Panc1 (cell line): Measurements from ENCODE around the gene CHCHD6.

Source experiments
- POLR2AphosphoS5 ChIP-seq: IDR thresholded peaks from 2 replicates; pipeline ENCODE4 v1.6.1; 2012; ENCODE audit warnings: mild to moderate bottlenecking, low read depth, low read length, moderate library complexity
- SIN3A ChIP-seq: IDR thresholded peaks from 2 replicates; pipeline ENCODE4 v1.6.1; 2012; ENCODE audit warnings: low read depth, mild to moderate bottlenecking, low read length, moderate library complexity, borderline replicate concordance; ENCODE audit not compliant: insufficient read depth
- TCF7L2 ChIP-seq: IDR thresholded peaks from 2 replicates; pipeline ENCODE4 v1.6.1; 2011; ENCODE audit warnings: mild to moderate bottlenecking, low read depth, low read length, inconsistent platforms
- TF ChIP-seq, protein P1 (sequence below): fragments of 450-650 bp; IDR thresholded peaks from 2 replicates; pipeline ENCODE4 v1.5.1; 2017; ENCODE audit warnings: mild to moderate bottlenecking
- TF ChIP-seq, protein P2 (sequence below), 2 experiments: IDR thresholded peaks; 2 replicates each; pipeline ENCODE4 v1.6.1; 2011 to 2012; ENCODE audit warnings: low read depth in 2 of 2, control low read depth in 1 of 2, low read length in 1 of 2, mild to moderate bottlenecking in 1 of 2, moderate library complexity in 1 of 2; ENCODE audit not compliant: insufficient read depth in 1 of 2

DNA sequence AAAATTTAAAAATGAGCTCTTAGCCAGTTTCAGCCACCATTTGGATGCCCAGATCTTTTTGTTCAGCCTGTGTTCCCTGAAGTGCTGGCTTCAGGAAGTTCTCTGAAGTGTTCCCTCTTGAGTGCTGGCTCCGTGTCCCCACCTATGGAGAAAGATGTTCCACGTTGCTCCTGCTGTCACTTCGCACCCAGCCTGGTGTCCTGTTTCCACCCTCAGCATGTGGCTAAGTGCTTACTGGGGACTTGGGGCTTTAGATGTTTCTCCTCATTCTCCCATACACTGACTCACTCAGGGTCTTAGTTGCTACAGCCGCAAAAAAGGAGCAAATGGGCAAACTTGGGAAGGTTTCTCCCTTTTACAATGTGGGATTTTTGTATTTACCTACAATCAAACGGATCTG, 16.6 kb downstream of the CHCHD6 start:
- TF ChIP-seq POLR2AphosphoS5 (no peak), SIN3A (no peak), TCF7L2 (no peak)
- TF ChIP-seq, protein P1, sequence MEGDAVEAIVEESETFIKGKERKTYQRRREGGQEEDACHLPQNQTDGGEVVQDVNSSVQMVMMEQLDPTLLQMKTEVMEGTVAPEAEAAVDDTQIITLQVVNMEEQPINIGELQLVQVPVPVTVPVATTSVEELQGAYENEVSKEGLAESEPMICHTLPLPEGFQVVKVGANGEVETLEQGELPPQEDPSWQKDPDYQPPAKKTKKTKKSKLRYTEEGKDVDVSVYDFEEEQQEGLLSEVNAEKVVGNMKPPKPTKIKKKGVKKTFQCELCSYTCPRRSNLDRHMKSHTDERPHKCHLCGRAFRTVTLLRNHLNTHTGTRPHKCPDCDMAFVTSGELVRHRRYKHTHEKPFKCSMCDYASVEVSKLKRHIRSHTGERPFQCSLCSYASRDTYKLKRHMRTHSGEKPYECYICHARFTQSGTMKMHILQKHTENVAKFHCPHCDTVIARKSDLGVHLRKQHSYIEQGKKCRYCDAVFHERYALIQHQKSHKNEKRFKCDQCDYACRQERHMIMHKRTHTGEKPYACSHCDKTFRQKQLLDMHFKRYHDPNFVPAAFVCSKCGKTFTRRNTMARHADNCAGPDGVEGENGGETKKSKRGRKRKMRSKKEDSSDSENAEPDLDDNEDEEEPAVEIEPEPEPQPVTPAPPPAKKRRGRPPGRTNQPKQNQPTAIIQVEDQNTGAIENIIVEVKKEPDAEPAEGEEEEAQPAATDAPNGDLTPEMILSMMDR, result no peak
- TF ChIP-seq, protein P2, sequence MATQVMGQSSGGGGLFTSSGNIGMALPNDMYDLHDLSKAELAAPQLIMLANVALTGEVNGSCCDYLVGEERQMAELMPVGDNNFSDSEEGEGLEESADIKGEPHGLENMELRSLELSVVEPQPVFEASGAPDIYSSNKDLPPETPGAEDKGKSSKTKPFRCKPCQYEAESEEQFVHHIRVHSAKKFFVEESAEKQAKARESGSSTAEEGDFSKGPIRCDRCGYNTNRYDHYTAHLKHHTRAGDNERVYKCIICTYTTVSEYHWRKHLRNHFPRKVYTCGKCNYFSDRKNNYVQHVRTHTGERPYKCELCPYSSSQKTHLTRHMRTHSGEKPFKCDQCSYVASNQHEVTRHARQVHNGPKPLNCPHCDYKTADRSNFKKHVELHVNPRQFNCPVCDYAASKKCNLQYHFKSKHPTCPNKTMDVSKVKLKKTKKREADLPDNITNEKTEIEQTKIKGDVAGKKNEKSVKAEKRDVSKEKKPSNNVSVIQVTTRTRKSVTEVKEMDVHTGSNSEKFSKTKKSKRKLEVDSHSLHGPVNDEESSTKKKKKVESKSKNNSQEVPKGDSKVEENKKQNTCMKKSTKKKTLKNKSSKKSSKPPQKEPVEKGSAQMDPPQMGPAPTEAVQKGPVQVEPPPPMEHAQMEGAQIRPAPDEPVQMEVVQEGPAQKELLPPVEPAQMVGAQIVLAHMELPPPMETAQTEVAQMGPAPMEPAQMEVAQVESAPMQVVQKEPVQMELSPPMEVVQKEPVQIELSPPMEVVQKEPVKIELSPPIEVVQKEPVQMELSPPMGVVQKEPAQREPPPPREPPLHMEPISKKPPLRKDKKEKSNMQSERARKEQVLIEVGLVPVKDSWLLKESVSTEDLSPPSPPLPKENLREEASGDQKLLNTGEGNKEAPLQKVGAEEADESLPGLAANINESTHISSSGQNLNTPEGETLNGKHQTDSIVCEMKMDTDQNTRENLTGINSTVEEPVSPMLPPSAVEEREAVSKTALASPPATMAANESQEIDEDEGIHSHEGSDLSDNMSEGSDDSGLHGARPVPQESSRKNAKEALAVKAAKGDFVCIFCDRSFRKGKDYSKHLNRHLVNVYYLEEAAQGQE (IDR thresholded peaks at IDR 0.05; ENCODE audit: insufficient read depth in 1 of 2, low read depth in 2 of 2, low read length in 1 of 2), result no peak
